HepG2 (cell line): ENCODE results near the gene UBE2H. TPM values are rescaled to one million over a fixed set of nuclear protein-coding genes. Genes with fewer than 3 reads are reported as not detected.

Experiments used
- ATF7-NPFF ChIP-seq: sonication (generic); formaldehyde crosslinking; IDR thresholded peaks from 2 replicates; pipeline ENCODE4 v1.8.1; 2023; ENCODE audit warnings: mild to moderate bottlenecking, low read depth, missing genetic modification reagents, moderate library complexity
- HNF4G ChIP-seq, 2 experiments: sonication (generic) in 1 of 2; formaldehyde crosslinking in 1 of 2; IDR thresholded peaks; 2 replicates each; pipeline versions ENCODE4 v1.4.0 to v1.6.1; 2011 to 2020; ENCODE audit warnings: borderline replicate concordance in 2 of 2, low read depth in 2 of 2, mild to moderate bottlenecking in 2 of 2, low read length in 1 of 2, missing genetic modification reagents in 1 of 2, moderate library complexity in 1 of 2
- HOXA3 ChIP-seq: sonication (generic); formaldehyde crosslinking; IDR thresholded peaks from 2 replicates; pipeline ENCODE4 v1.5.0; 2020; ENCODE audit warnings: missing genetic modification reagents
- MIER2 ChIP-seq: IDR thresholded peaks from 2 replicates; pipeline ENCODE4 v1.6.1; 2016; ENCODE audit warnings: missing biosample characterization, missing genetic modification reagents
- RARA ChIP-seq: IDR thresholded peaks from 2 replicates; pipeline ENCODE4 v1.6.1; 2016; ENCODE audit warnings: missing genetic modification reagents, missing compliant biosample characterization
- SOX6 ChIP-seq, 2 experiments: fragments of 450-650 bp in 1 of 2; sonication (generic) in 1 of 2; formaldehyde crosslinking in 1 of 2; IDR thresholded peaks; 2 replicates each; pipeline versions ENCODE4 v1.4.0 to v1.6.1; 2017 to 2020; ENCODE audit warnings: antibody characterized with exemption in 1 of 2, mild to moderate bottlenecking in 1 of 2, missing genetic modification reagents in 1 of 2
- TCF7 ChIP-seq: sonication (generic); IDR thresholded peaks from 2 replicates; pipeline ENCODE4 v1.6.1; 2016; ENCODE audit warnings: antibody characterized with exemption, low read depth
- WIZ ChIP-seq: sonication (generic); formaldehyde crosslinking; IDR thresholded peaks from 2 replicates; pipeline ENCODE4 v1.5.1; 2020; ENCODE audit warnings: mild to moderate bottlenecking, missing genetic modification reagents
- ZFP62 ChIP-seq: sonication (generic); formaldehyde crosslinking; IDR thresholded peaks from 2 replicates; pipeline ENCODE4 v1.4.0; 2020; ENCODE audit warnings: missing genetic modification reagents
- polyA plus RNA-seq, 8 experiments: library from polyadenylated mRNA; depleted of rRNA in 3 of 8; stranded (reverse) in 7 of 8; unstranded in 1 of 8; fragments of >200 nt; fragmentation: Illumina TruSeq in 4 of 8; extraction: Trizol in 4 of 8; gene quantifications; 2 replicates each; pipeline versions ENCODE4 v1.2.1 to v1.2.3, GENCODE V29; 2011 to 2016; ENCODE audit warnings: low read depth in 4 of 8, missing spikeins in 1 of 8, mixed read lengths in 1 of 8; ENCODE audit not compliant: insufficient read depth in 1 of 8
- total RNA-seq, 5 experiments: library from RNA; depleted of rRNA; stranded (reverse); fragments of >200 nt; fragmentation: Illumina TruSeq; extraction: Trizol; gene quantifications; 2 replicates each; pipeline ENCODE4 v1.2.3, GENCODE V29; 2016; ENCODE audit warnings: low read depth in 1 of 5
- TF ChIP-seq, protein P1 (sequence below): sonication (generic); formaldehyde crosslinking; IDR thresholded peaks from 2 replicates; pipeline ENCODE4 v1.9.0; 2021; ENCODE audit warnings: mild to moderate bottlenecking, missing genetic modification reagents
- TF ChIP-seq, protein P2 (sequence below): sonication (generic); formaldehyde crosslinking; IDR thresholded peaks from 2 replicates; pipeline ENCODE4 v1.4.0; 2020; ENCODE audit warnings: missing genetic modification reagents, borderline replicate concordance
- TF ChIP-seq, protein P3 (sequence below): sonication (generic); formaldehyde crosslinking; IDR thresholded peaks from 2 replicates; pipeline ENCODE4 v1.5.1; 2020; ENCODE audit warnings: missing genetic modification reagents, mild to moderate bottlenecking, borderline replicate concordance

Gene UBE2H
- total and polyA plus RNA-seq, 2 of the 13 experiments (the other 11 are each of a cell fraction or from before 2014, with no cell fraction given) = 15.5 to 40.1 TPM

DNA sequence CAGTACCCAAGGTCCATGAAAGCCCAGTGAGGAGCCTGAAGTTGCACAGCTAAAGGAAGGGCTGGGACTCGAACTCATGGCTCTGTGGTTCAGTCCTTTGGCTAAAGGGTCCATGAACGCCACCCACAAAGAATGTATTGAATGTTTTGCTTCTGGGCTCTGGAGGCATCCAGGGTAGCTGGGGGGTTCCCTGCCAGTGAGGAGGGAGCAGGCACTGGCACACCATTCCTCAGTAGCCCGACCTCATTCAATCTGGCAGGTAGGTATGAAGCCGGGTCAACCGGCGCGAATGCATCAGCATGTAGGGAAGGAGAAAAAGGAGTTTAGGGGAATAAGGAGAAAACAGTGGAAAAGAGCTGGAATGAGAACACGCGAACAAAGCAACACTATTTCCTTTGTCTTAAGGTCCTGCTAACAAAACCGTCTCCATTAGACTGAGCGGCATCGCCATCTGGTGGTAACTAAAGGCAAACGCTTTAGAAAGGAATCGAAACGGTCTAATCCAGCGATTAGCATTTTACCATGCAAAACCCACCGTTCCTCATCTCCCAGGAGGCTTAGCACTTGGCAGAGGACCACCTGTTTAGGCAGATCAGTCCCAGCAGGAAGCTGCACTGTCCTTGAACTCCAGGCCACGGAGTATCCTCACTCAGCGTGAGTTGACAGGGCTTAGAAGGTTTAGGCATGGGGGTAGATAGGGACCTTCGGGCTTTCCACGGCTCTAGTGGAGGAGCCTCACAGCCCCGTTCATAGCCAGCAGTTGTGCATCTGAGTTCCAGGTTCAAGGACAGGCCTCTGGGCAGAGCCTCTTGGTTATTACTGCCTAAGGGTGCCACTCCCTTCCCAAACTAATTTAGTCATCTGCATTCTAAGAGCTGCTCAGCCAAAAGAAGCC lies 122.8 kb downstream of the UBE2H start (continued):
- TF ChIP-seq, protein P1, sequence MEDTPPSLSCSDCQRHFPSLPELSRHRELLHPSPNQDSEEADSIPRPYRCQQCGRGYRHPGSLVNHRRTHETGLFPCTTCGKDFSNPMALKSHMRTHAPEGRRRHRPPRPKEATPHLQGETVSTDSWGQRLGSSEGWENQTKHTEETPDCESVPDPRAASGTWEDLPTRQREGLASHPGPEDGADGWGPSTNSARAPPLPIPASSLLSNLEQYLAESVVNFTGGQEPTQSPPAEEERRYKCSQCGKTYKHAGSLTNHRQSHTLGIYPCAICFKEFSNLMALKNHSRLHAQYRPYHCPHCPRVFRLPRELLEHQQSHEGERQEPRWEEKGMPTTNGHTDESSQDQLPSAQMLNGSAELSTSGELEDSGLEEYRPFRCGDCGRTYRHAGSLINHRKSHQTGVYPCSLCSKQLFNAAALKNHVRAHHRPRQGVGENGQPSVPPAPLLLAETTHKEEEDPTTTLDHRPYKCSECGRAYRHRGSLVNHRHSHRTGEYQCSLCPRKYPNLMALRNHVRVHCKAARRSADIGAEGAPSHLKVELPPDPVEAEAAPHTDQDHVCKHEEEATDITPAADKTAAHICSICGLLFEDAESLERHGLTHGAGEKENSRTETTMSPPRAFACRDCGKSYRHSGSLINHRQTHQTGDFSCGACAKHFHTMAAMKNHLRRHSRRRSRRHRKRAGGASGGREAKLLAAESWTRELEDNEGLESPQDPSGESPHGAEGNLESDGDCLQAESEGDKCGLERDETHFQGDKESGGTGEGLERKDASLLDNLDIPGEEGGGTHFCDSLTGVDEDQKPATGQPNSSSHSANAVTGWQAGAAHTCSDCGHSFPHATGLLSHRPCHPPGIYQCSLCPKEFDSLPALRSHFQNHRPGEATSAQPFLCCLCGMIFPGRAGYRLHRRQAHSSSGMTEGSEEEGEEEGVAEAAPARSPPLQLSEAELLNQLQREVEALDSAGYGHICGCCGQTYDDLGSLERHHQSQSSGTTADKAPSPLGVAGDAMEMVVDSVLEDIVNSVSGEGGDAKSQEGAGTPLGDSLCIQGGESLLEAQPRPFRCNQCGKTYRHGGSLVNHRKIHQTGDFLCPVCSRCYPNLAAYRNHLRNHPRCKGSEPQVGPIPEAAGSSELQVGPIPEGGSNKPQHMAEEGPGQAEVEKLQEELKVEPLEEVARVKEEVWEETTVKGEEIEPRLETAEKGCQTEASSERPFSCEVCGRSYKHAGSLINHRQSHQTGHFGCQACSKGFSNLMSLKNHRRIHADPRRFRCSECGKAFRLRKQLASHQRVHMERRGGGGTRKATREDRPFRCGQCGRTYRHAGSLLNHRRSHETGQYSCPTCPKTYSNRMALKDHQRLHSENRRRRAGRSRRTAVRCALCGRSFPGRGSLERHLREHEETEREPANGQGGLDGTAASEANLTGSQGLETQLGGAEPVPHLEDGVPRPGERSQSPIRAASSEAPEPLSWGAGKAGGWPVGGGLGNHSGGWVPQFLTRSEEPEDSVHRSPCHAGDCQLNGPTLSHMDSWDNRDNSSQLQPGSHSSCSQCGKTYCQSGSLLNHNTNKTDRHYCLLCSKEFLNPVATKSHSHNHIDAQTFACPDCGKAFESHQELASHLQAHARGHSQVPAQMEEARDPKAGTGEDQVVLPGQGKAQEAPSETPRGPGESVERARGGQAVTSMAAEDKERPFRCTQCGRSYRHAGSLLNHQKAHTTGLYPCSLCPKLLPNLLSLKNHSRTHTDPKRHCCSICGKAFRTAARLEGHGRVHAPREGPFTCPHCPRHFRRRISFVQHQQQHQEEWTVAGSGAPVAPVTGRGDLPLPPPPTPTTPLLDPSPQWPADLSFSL = no peak
- TF ChIP-seq HOXA3 (CRISPR knock-in tag) (no peak), ZFP62 (CRISPR knock-in tag) (no peak), SOX6 (IDR thresholded peaks at IDR 0.05) (no peak), SOX6 (CRISPR knock-in tag; IDR thresholded peaks at IDR 0.05) (peak; percentile 28; the same call in 1 of the 2 replicates), MIER2 (CRISPR knock-in tag) (no peak), TCF7 (no peak), ATF7-NPFF (CRISPR knock-in tag) (no peak), HNF4G (IDR thresholded peaks at IDR 0.05; ENCODE audit: borderline replicate concordance, low read depth, low read length) (no peak), HNF4G (CRISPR knock-in tag; IDR thresholded peaks at IDR 0.05; ENCODE audit: borderline replicate concordance, low read depth) (no peak), WIZ (no peak), RARA (CRISPR knock-in tag) (peak; percentile 74)
- TF ChIP-seq, protein P2, sequence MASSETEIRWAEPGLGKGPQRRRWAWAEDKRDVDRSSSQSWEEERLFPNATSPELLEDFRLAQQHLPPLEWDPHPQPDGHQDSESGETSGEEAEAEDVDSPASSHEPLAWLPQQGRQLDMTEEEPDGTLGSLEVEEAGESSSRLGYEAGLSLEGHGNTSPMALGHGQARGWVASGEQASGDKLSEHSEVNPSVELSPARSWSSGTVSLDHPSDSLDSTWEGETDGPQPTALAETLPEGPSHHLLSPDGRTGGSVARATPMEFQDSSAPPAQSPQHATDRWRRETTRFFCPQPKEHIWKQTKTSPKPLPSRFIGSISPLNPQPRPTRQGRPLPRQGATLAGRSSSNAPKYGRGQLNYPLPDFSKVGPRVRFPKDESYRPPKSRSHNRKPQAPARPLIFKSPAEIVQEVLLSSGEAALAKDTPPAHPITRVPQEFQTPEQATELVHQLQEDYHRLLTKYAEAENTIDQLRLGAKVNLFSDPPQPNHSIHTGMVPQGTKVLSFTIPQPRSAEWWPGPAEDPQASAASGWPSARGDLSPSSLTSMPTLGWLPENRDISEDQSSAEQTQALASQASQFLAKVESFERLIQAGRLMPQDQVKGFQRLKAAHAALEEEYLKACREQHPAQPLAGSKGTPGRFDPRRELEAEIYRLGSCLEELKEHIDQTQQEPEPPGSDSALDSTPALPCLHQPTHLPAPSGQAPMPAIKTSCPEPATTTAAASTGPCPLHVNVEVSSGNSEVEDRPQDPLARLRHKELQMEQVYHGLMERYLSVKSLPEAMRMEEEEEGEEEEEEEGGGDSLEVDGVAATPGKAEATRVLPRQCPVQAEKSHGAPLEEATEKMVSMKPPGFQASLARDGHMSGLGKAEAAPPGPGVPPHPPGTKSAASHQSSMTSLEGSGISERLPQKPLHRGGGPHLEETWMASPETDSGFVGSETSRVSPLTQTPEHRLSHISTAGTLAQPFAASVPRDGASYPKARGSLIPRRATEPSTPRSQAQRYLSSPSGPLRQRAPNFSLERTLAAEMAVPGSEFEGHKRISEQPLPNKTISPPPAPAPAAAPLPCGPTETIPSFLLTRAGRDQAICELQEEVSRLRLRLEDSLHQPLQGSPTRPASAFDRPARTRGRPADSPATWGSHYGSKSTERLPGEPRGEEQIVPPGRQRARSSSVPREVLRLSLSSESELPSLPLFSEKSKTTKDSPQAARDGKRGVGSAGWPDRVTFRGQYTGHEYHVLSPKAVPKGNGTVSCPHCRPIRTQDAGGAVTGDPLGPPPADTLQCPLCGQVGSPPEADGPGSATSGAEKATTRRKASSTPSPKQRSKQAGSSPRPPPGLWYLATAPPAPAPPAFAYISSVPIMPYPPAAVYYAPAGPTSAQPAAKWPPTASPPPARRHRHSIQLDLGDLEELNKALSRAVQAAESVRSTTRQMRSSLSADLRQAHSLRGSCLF (CRISPR knock-in tag) = no peak
- TF ChIP-seq, protein P3, sequence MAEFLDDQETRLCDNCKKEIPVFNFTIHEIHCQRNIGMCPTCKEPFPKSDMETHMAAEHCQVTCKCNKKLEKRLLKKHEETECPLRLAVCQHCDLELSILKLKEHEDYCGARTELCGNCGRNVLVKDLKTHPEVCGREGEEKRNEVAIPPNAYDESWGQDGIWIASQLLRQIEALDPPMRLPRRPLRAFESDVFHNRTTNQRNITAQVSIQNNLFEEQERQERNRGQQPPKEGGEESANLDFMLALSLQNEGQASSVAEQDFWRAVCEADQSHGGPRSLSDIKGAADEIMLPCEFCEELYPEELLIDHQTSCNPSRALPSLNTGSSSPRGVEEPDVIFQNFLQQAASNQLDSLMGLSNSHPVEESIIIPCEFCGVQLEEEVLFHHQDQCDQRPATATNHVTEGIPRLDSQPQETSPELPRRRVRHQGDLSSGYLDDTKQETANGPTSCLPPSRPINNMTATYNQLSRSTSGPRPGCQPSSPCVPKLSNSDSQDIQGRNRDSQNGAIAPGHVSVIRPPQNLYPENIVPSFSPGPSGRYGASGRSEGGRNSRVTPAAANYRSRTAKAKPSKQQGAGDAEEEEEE (CRISPR knock-in tag) = no peak
